Suprapubic skin (tissue), 4 donors: Measurements from ENCODE around the gene OR9G1.

Experiments
- CTCF ChIP-seq, 2 donors: fragments of 200-600 bp in 1 of 2; fragments of 450-650 bp in 1 of 2; sonication (generic) in 1 of 2; IDR thresholded peaks; one replicate each; pipeline ENCODE4 v1.5.1; 2016 to 2019; ENCODE audit warnings: antibody characterized with exemption in 2 of 2, mild to moderate bottlenecking in 1 of 2, moderate library complexity in 1 of 2
- EP300 ChIP-seq: sonication (generic); formaldehyde crosslinking; IDR thresholded peaks from one replicate; pipeline ENCODE4 v1.6.1; 2017; ENCODE audit warnings: antibody characterized with exemption
- POLR2A ChIP-seq, 2 donors: fragments of 450-650 bp; IDR thresholded peaks; one replicate each; pipeline ENCODE4 v1.6.1; 2017; ENCODE audit warnings: antibody characterized with exemption in 2 of 2, mild to moderate bottlenecking in 2 of 2, moderate library complexity in 2 of 2
- POLR2AphosphoS5 ChIP-seq, 3 donors: sonication (generic); formaldehyde crosslinking; IDR thresholded peaks; one replicate each; pipeline ENCODE4 v1.6.1; 2017; ENCODE audit warnings: antibody characterized with exemption in 3 of 3

- TF ChIP-seq CTCF (IDR thresholded peaks at IDR 0.05) (no peak), POLR2A (IDR thresholded peaks at IDR 0.05) (no peak), EP300 (no peak), POLR2AphosphoS5 (IDR thresholded peaks at IDR 0.05) (no peak)
Observed at GRCh38 chr11:56748597-56748996, 49.7 kb downstream of the OR9G1 start, which contains the start of gene OR9G4.
